Transverse colon (tissue), 4 donors: Measurements from ENCODE around the gene IL1RAPL1.

Source experiments
- CTCF ChIP-seq, 5 experiments: fragments of 200-600 bp in 3 of 5; fragments of 450-650 bp in 2 of 5; sonication (generic) in 3 of 5; IDR thresholded peaks; 1 replicate in 2 of 5; 2 replicates in 3 of 5; pipeline ENCODE4 v1.5.1; 2016 to 2017; ENCODE audit warnings: antibody characterized with exemption in 5 of 5, inconsistent platforms in 3 of 5, mild to moderate bottlenecking in 2 of 5, moderate library complexity in 1 of 5
- EP300 ChIP-seq: sonication (generic); formaldehyde crosslinking; IDR thresholded peaks from one replicate; pipeline ENCODE4 v1.6.1; 2017; ENCODE audit warnings: antibody characterized with exemption, low read depth
- POLR2A ChIP-seq: fragments of 450-650 bp; IDR thresholded peaks from one replicate; pipeline ENCODE4 v1.6.1; 2016; ENCODE audit warnings: antibody characterized with exemption, mild to moderate bottlenecking, moderate library complexity
- POLR2AphosphoS5 ChIP-seq, 3 donors: sonication (generic); formaldehyde crosslinking; IDR thresholded peaks; one replicate each; pipeline ENCODE4 v1.6.1; 2016; ENCODE audit warnings: antibody characterized with exemption in 3 of 3

- no peak for TF ChIP-seq CTCF (IDR thresholded peaks at IDR 0.05)
- TF ChIP-seq POLR2AphosphoS5 (IDR thresholded peaks at IDR 0.05): no peak
- no peak for TF ChIP-seq EP300
- TF ChIP-seq POLR2A: no peak
These were observed 628.0 kb downstream of the IL1RAPL1 start for GRCh38 chrX:29215251-29215650.
